Mesothelial cell of epicardium (in vitro differentiated cells): Measurements from ENCODE around the gene TGOLN2. TPM values are rescaled to one million over a fixed set of nuclear protein-coding genes. Genes with fewer than 3 reads are reported as not detected.
A peak's percentile ranks its signal among the peaks of the same experiment; 100 is the strongest.

Source experiments
- DNase-seq, 2 experiments: peaks; one replicate each; pipeline ENCODE4 v3.0.0; 2021; ENCODE audit warnings: low spot score in 2 of 2; ENCODE audit not compliant: unreplicated experiment in 2 of 2
- H3K27ac Mint-ChIP-seq: 2 replicates; pipeline ENCODE4 v1.8.0; 2021; ENCODE audit warnings: mixed read lengths
- H3K27me3 Mint-ChIP-seq: 2 replicates; pipeline ENCODE4 v1.8.0; 2021; ENCODE audit warnings: low read depth, mixed read lengths
- H3K36me3 Mint-ChIP-seq: 2 replicates; pipeline ENCODE4 v1.8.0; 2021; ENCODE audit warnings: mixed read lengths
- H3K4me1 Mint-ChIP-seq: 2 replicates; pipeline ENCODE4 v1.8.0; 2021; ENCODE audit warnings: mixed read lengths
- H3K4me3 Mint-ChIP-seq: 2 replicates; pipeline ENCODE4 v1.8.0; 2021; ENCODE audit warnings: mild to moderate bottlenecking, moderate library complexity, mixed read lengths
- H3K9me3 Mint-ChIP-seq: 2 replicates; pipeline ENCODE4 v1.8.0; 2021; ENCODE audit warnings: mixed read lengths
- total RNA-seq: library from RNA; stranded (reverse); gene quantifications from 3 replicates; pipeline ENCODE4 v1.2.1, GENCODE V29; 2021
- TF ChIP-seq, protein P1 (sequence below): fragments of 200-600 bp; sonication (generic); IDR thresholded peaks from one replicate; pipeline ENCODE4 v1.5.0; 2021; ENCODE audit warnings: antibody characterized with exemption; ENCODE audit not compliant: unreplicated experiment

TGOLN2 gene
- total RNA-seq, 1 donor from 2014 or later, result 59.2 TPM

GRCh38 chr2:85288244-85288725, 39.5 kb downstream of the TGOLN2 start:
- peaks cover 11% of the 10 kb centered on the region for H3K4me1 Mint-ChIP-seq
- H3K27me3 Mint-ChIP-seq, result no peaks in the 10 kb centered on the region
- peak overlapping the region; percentile 72 for H3K27ac Mint-ChIP-seq
- H3K4me3 Mint-ChIP-seq, result no peak overlapping the region
- TF ChIP-seq, protein P1, sequence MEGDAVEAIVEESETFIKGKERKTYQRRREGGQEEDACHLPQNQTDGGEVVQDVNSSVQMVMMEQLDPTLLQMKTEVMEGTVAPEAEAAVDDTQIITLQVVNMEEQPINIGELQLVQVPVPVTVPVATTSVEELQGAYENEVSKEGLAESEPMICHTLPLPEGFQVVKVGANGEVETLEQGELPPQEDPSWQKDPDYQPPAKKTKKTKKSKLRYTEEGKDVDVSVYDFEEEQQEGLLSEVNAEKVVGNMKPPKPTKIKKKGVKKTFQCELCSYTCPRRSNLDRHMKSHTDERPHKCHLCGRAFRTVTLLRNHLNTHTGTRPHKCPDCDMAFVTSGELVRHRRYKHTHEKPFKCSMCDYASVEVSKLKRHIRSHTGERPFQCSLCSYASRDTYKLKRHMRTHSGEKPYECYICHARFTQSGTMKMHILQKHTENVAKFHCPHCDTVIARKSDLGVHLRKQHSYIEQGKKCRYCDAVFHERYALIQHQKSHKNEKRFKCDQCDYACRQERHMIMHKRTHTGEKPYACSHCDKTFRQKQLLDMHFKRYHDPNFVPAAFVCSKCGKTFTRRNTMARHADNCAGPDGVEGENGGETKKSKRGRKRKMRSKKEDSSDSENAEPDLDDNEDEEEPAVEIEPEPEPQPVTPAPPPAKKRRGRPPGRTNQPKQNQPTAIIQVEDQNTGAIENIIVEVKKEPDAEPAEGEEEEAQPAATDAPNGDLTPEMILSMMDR, result no peak
- no peaks in the 10 kb centered on the region for H3K9me3 Mint-ChIP-seq
- DNase-seq, result no peak
- H3K36me3 Mint-ChIP-seq, result peaks cover 23% of the 10 kb centered on the region

DNA sequence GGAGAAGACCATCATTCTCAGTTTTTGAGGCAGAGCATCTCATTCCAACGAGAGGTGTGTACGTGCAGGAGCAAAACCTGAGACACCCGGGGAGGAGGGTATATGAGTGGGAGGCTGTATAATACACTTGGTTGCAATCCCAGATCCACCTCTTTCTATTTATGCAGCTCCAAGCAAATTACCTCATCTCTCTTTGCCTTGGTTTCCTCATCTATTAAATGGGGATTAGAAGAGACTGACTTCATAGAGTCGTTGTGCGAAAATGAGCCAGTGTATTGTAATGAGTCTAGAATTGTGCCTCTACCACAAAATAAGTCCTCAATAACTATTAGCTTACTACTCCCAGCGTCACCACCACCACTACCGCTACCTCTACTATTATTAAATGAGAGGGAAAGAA, 40.1 kb downstream of the TGOLN2 start:
- no peak overlapping the region for H3K27ac Mint-ChIP-seq
- H3K27me3 Mint-ChIP-seq, result no peaks in the 10 kb centered on the region
- H3K4me3 Mint-ChIP-seq, result no peak overlapping the region
- peaks cover 11% of the 10 kb centered on the region for H3K4me1 Mint-ChIP-seq
- no peaks in the 10 kb centered on the region for H3K9me3 Mint-ChIP-seq
- DNase-seq, result no peak
- peaks cover 23% of the 10 kb centered on the region for H3K36me3 Mint-ChIP-seq
- TF ChIP-seq, protein P1, result no peak

- no peaks in the 10 kb centered on the region for H3K27me3 Mint-ChIP-seq
- H3K27ac Mint-ChIP-seq, result no peak overlapping the region
- H3K36me3 Mint-ChIP-seq, result peaks cover 23% of the 10 kb centered on the region
- H3K4me3 Mint-ChIP-seq, result no peak overlapping the region
- DNase-seq, result no peak
- H3K9me3 Mint-ChIP-seq, result no peaks in the 10 kb centered on the region
- peaks cover 11% of the 10 kb centered on the region for H3K4me1 Mint-ChIP-seq
- TF ChIP-seq, protein P1, result no peak
These were observed 40.9 kb downstream of the TGOLN2 start for GRCh38 chr2:85286918-85287317.

DNA sequence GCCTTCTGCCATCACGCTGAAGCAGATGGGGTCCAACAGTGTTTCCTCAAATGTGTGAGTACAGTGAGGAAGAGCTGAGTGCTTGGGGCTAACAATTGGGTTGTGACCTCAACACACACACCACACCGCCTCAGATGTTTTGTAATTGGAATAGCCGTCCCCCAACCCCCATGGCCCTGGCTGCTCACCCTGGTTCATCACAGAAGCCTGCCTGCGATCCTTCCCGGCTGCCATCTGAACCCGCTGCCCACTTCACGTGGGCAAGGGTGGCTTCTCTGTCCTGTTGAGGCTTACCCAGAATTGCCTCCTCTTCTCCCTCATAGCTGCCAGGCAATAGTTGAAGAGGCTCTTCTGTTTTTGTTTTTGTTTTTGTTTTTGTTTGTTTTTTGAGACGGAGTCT, 44.1 kb downstream of the TGOLN2 start:
- no peak for DNase-seq
- Mint-ChIP-seq H3K27me3 (no peaks in the 10 kb centered on the region), H3K4me3 (no peak overlapping the region), H3K27ac (no peak overlapping the region), H3K36me3 (peaks cover 10% of the 10 kb centered on the region), H3K9me3 (no peaks in the 10 kb centered on the region), H3K4me1 (peaks cover 18% of the 10 kb centered on the region)
- TF ChIP-seq, protein P1, result no peak

- H3K4me1 Mint-ChIP-seq, result peaks cover 18% of the 10 kb centered on the region
- no peak for DNase-seq
- peaks cover 10% of the 10 kb centered on the region for H3K36me3 Mint-ChIP-seq
- no peak overlapping the region for H3K27ac Mint-ChIP-seq
- no peak overlapping the region for H3K4me3 Mint-ChIP-seq
- no peaks in the 10 kb centered on the region for H3K27me3 Mint-ChIP-seq
- TF ChIP-seq, protein P1, result no peak
- H3K9me3 Mint-ChIP-seq, result no peaks in the 10 kb centered on the region
These were observed 44.9 kb downstream of the TGOLN2 start for GRCh38 chr2:85282914-85283313.

DNA sequence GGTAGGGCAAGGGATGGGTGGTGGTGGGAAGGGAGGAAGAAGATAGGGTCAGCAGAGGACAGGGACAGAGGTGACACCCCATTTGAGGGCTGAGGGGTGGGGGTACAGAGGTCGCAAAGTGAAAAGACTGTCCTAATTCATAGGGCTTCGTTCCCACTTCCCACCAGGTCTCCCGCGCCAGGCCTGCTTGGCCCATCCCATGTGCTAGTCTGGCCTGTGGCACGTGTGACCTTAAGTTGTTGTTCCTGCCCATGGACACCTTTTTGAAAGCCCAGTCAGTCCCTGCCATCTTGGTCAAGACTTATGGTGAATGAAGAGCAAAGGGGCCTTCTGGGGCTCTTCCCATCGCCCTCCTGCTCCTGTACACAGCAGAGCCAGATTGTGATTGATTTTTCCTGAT, 46.2 kb downstream of the TGOLN2 start:
- H3K27ac Mint-ChIP-seq, result peak overlapping the region; percentile 61
- peaks cover 32% of the 10 kb centered on the region for H3K4me1 Mint-ChIP-seq

More for the DNA sequence above, 46.2 kb downstream of the TGOLN2 start:
- TF ChIP-seq, protein P1, result no peak
- H3K36me3 Mint-ChIP-seq, result peaks cover 7% of the 10 kb centered on the region
- no peak for DNase-seq
- no peaks in the 10 kb centered on the region for H3K27me3 Mint-ChIP-seq
- no peak overlapping the region for H3K4me3 Mint-ChIP-seq
- H3K9me3 Mint-ChIP-seq, result no peaks in the 10 kb centered on the region
